CD4-positive, alpha-beta T cell (primary cell): Measurements from ENCODE around the gene PTF1A. TPM values are rescaled to one million over a fixed set of nuclear protein-coding genes. Genes with fewer than 3 reads are reported as not detected.

Experiments used
- ATAC-seq: fragments of 200-7000 bp; cut with Tn5 transposase; one replicate; pipeline ENCODE4 v1.10.0; 2022; ENCODE audit warnings: mild to moderate bottlenecking; ENCODE audit not compliant: poor library complexity
- CTCF ChIA-PET: fragments of 350-600 bp; sonication (Branson Sonifier 250); formaldehyde crosslinking; loops from one replicate; lab custom pipeline; 2021; ENCODE audit warnings: antibody characterized with exemption, inconsistent platforms; lab: Charles Lee
- POLR2A ChIA-PET: fragments of 350-600 bp; sonication (Branson Sonifier 250); formaldehyde crosslinking; loops from one replicate; lab custom pipeline; 2021; ENCODE audit warnings: antibody characterized with exemption, inconsistent platforms; lab: Charles Lee
- DNase-seq, 14 experiments: peaks; one replicate each; pipeline ENCODE4 v3.0.0-alpha.2; 2013 to 2020; ENCODE audit warnings: mixed read lengths in 2 of 14
- H3K27ac ChIP-seq, 2 donors: one replicate each; pipeline versions ENCODE4 v1.5.1 to v1.7.0; 2013; ENCODE audit warnings: low read length in 2 of 2, low read depth in 1 of 2, mild to moderate bottlenecking in 1 of 2
- H3K27me3 ChIP-seq, 2 experiments: 1 replicate in 1 of 2; 2 replicates in 1 of 2; pipeline versions ENCODE4 v1.6.1 to v1.7.0; 2013; ENCODE audit warnings: low read length in 2 of 2, control low read depth in 1 of 2, mild to moderate bottlenecking in 1 of 2, moderate library complexity in 1 of 2; ENCODE audit not compliant: insufficient read depth in 2 of 2, control insufficient read depth in 1 of 2
- H3K36me3 ChIP-seq: one replicate; pipeline ENCODE4 v1.6.1; 2013; ENCODE audit warnings: low read length, control low read depth; ENCODE audit not compliant: insufficient read depth
- H3K4me1 ChIP-seq: one replicate; pipeline ENCODE4 v1.6.1; 2013; ENCODE audit warnings: low read length, control low read depth; ENCODE audit not compliant: insufficient read depth
- H3K4me3 ChIP-seq: one replicate; pipeline ENCODE4 v1.5.1; 2013; ENCODE audit warnings: mild to moderate bottlenecking, low read length, moderate library complexity
- H3K9me3 ChIP-seq, 2 experiments: 1 replicate in 1 of 2; 2 replicates in 1 of 2; pipeline versions ENCODE4 v1.6.1 to v1.7.0; 2013; ENCODE audit warnings: low read length in 2 of 2, mild to moderate bottlenecking in 2 of 2, control low read depth in 1 of 2, moderate library complexity in 1 of 2; ENCODE audit not compliant: control insufficient read depth in 1 of 2, insufficient read depth in 1 of 2
- H3K27ac Mint-ChIP-seq: one replicate; pipeline ENCODE4 v1.8.0; 2020; ENCODE audit warnings: mixed read lengths
- H3K27me3 Mint-ChIP-seq: one replicate; pipeline ENCODE4 v1.8.0; 2021; ENCODE audit warnings: mixed read lengths
- H3K36me3 Mint-ChIP-seq: one replicate; pipeline ENCODE4 v1.8.0; 2021; ENCODE audit warnings: low read depth, mixed read lengths
- H3K4me1 Mint-ChIP-seq: one replicate; pipeline ENCODE4 v1.8.0; 2021; ENCODE audit warnings: low read depth, mixed read lengths
- H3K4me3 Mint-ChIP-seq: one replicate; pipeline ENCODE4 v1.8.0; 2020; ENCODE audit warnings: mild to moderate bottlenecking, mixed read lengths
- H3K9me3 Mint-ChIP-seq: one replicate; pipeline ENCODE4 v1.8.0; 2020; ENCODE audit warnings: mixed read lengths
- CTCF ChIP-seq: fragments of 200-600 bp; IDR thresholded peaks from one replicate; pipeline ENCODE4 v1.8.0; 2022; ENCODE audit warnings: antibody characterized with exemption, mild to moderate bottlenecking
- intact Hi-C, 2 experiments: fragments of 100-400 bp; cut with DNase I in 1 of 2; cut with micrococcal nuclease in 1 of 2; formaldehyde crosslinking; loops; one replicate each; pipeline versions ENCODE4 v1.15.1 to v1.9.0; 2023 to 2025; cut with DNase I, micrococcal nuclease
- total RNA-seq, 174 experiments: library from RNA in 2 of 174; stranded (reverse) in 2 of 174; gene quantifications; one replicate each; pipeline ENCODE4 v1.2.3 and lab custom pipeline; 2021 to 2026

The PTF1A gene
- total RNA-seq, 2 experiments from 2014 or later: not detected

GRCh38 chr10:23194471-23194965 lies 2.4 kb downstream of the PTF1A start:
- ChIA-PET CTCF (no interaction called here), POLR2A (no interaction called here)
- Mint-ChIP-seq H3K27me3 (peaks cover 66% of the 10 kb centered on the region), H3K4me3 (no peak overlapping the region), H3K27ac (no peak overlapping the region), H3K4me1 (peaks cover 5% of the 10 kb centered on the region), H3K9me3 (no peaks in the 10 kb centered on the region), H3K36me3 (no peaks in the 10 kb centered on the region)
- peaks cover 8% of the 10 kb centered on the region for H3K4me1 ChIP-seq
- peaks cover 55 to 84% of the 10 kb centered on the region in 2 experiments for H3K27me3 ChIP-seq
- H3K27ac ChIP-seq: no peak overlapping the region
- H3K9me3 ChIP-seq: peaks cover 0 to 15% of the 10 kb centered on the region in 2 experiments
- intact Hi-C loops: no loop called here
- DNase-seq (no peak), ATAC-seq (no peak)
- no peaks in the 10 kb centered on the region for H3K36me3 ChIP-seq
- no peak for TF ChIP-seq CTCF
- H3K4me3 ChIP-seq: no peak overlapping the region

GRCh38 chr10:23194966-23195845 lies 3.1 kb downstream of the PTF1A start:
- TF ChIP-seq CTCF: no peak
- no peak overlapping the region for H3K27ac ChIP-seq
- no peak overlapping the region for H3K4me3 ChIP-seq
- ChIA-PET POLR2A (no interaction called here), CTCF (no interaction called here)
- peaks cover 13% of the 10 kb centered on the region for H3K4me1 ChIP-seq
- ATAC-seq (no peak), DNase-seq (no peak)
- H3K4me3 Mint-ChIP-seq: no peak overlapping the region
- no peaks in the 10 kb centered on the region for H3K9me3 Mint-ChIP-seq
- peaks cover 62 to 86% of the 10 kb centered on the region in 2 experiments for H3K27me3 ChIP-seq
- intact Hi-C loops: no loop called here
- H3K36me3 ChIP-seq: no peaks in the 10 kb centered on the region
- H3K36me3 Mint-ChIP-seq: no peaks in the 10 kb centered on the region
- peaks cover 5% of the 10 kb centered on the region for H3K4me1 Mint-ChIP-seq
- H3K27me3 Mint-ChIP-seq: peaks cover 66% of the 10 kb centered on the region
- no peak overlapping the region for H3K27ac Mint-ChIP-seq
- H3K9me3 ChIP-seq: peaks cover 0 to 17% of the 10 kb centered on the region in 2 experiments

GRCh38 chr10:23195846-23196600 lies 3.9 kb downstream of the PTF1A start:
- Histone ChIP-seq H3K27ac (no peak overlapping the region), H3K9me3 (peaks cover 0 to 17% of the 10 kb centered on the region in 2 experiments), H3K4me3 (no peak overlapping the region), H3K36me3 (no peaks in the 10 kb centered on the region), H3K4me1 (peaks cover 13% of the 10 kb centered on the region), H3K27me3 (peaks cover 69 to 86% of the 10 kb centered on the region in 2 experiments)
- Mint-ChIP-seq H3K9me3 (no peaks in the 10 kb centered on the region), H3K27ac (no peak overlapping the region), H3K4me3 (no peak overlapping the region), H3K36me3 (no peaks in the 10 kb centered on the region), H3K4me1 (peaks cover 5% of the 10 kb centered on the region), H3K27me3 (peaks cover 66% of the 10 kb centered on the region)
- ATAC-seq (no peak), DNase-seq (no peak)
- intact Hi-C loops: no loop called here
- ChIA-PET CTCF (no interaction called here), POLR2A (no interaction called here)
- TF ChIP-seq CTCF: no peak
